HUES6 (cell line): ENCODE results near the gene SIPA1L3.

Experiments used
- H3K27ac ChIP-seq: 2 replicates; pipeline ENCODE4 v1.7.0; 2013; ENCODE audit warnings: low read depth, mild to moderate bottlenecking, low read length, inconsistent platforms
- H3K27me3 ChIP-seq: 2 replicates; pipeline ENCODE4 v1.6.1; 2013; ENCODE audit warnings: low read length; ENCODE audit not compliant: control insufficient read depth, insufficient read depth
- H3K36me3 ChIP-seq: 2 replicates; pipeline ENCODE4 v1.6.1; 2013; ENCODE audit warnings: low read length; ENCODE audit not compliant: control insufficient read depth, insufficient read depth
- H3K4me1 ChIP-seq: 2 replicates; pipeline ENCODE4 v1.6.1; 2013; ENCODE audit warnings: low read length; ENCODE audit not compliant: control insufficient read depth, insufficient read depth
- H3K4me3 ChIP-seq: 2 replicates; pipeline ENCODE4 v1.5.1; 2013; ENCODE audit warnings: low read depth, low read length
- H3K9ac ChIP-seq: one replicate; pipeline ENCODE4 v1.6.1; 2013; ENCODE audit warnings: mild to moderate bottlenecking, low read length
- H3K9me3 ChIP-seq: 2 replicates; pipeline ENCODE4 v1.6.1; 2013; ENCODE audit warnings: low read depth, low read length; ENCODE audit not compliant: control insufficient read depth, insufficient read depth

SIPA1L3 gene

GRCh38 chr19:38183251-38183897, 276.4 kb downstream of the SIPA1L3 start:
- Histone ChIP-seq H3K4me1 (peaks cover 12% of the 10 kb centered on the region), H3K27me3 (no peaks in the 10 kb centered on the region), H3K4me3 (peak overlapping the region; percentile 61), H3K9me3 (no peaks in the 10 kb centered on the region), H3K36me3 (peaks cover 10% of the 10 kb centered on the region), H3K9ac (no peak overlapping the region), H3K27ac (no peak overlapping the region)

GRCh38 chr19:38184815-38185214, 277.8 kb downstream of the SIPA1L3 start:
- no peaks in the 10 kb centered on the region for H3K27me3 ChIP-seq
- peaks cover 12% of the 10 kb centered on the region for H3K4me1 ChIP-seq
- no peak overlapping the region for H3K4me3 ChIP-seq
- H3K9ac ChIP-seq: no peak overlapping the region
- H3K9me3 ChIP-seq: no peaks in the 10 kb centered on the region
- peaks cover 10% of the 10 kb centered on the region for H3K36me3 ChIP-seq
- H3K27ac ChIP-seq: no peak overlapping the region

GRCh38 chr19:38185562-38185961, 278.6 kb downstream of the SIPA1L3 start:
- Histone ChIP-seq H3K9me3 (no peaks in the 10 kb centered on the region), H3K27ac (no peak overlapping the region), H3K27me3 (no peaks in the 10 kb centered on the region), H3K9ac (no peak overlapping the region), H3K4me3 (no peak overlapping the region), H3K36me3 (peaks cover 10% of the 10 kb centered on the region), H3K4me1 (peaks cover 12% of the 10 kb centered on the region)

- Histone ChIP-seq H3K9ac (no peak overlapping the region), H3K27me3 (no peaks in the 10 kb centered on the region), H3K27ac (no peak overlapping the region), H3K4me3 (no peak overlapping the region), H3K36me3 (peaks cover 11% of the 10 kb centered on the region; the same call in 1 of the 2 replicates), H3K4me1 (no peaks in the 10 kb centered on the region), H3K9me3 (no peaks in the 10 kb centered on the region)
Measured at GRCh38 chr19:38190061-38190460, 283.1 kb downstream of the SIPA1L3 start.

GRCh38 chr19:38190793-38191192, 283.8 kb downstream of the SIPA1L3 start:
- Histone ChIP-seq H3K9me3 (no peaks in the 10 kb centered on the region), H3K4me1 (no peaks in the 10 kb centered on the region), H3K4me3 (no peak overlapping the region), H3K9ac (no peak overlapping the region), H3K27ac (no peak overlapping the region), H3K27me3 (no peaks in the 10 kb centered on the region), H3K36me3 (peaks cover 8% of the 10 kb centered on the region; the same call in 1 of the 2 replicates)

- no peaks in the 10 kb centered on the region for H3K9me3 ChIP-seq
- peaks cover 8% of the 10 kb centered on the region; the same call in 1 of the 2 replicates for H3K36me3 ChIP-seq
- no peaks in the 10 kb centered on the region for H3K4me1 ChIP-seq
- H3K27ac ChIP-seq: no peak overlapping the region
- no peak overlapping the region for H3K4me3 ChIP-seq
- H3K9ac ChIP-seq: no peak overlapping the region
- no peaks in the 10 kb centered on the region for H3K27me3 ChIP-seq
Measured at GRCh38 chr19:38191747-38192146, 284.7 kb downstream of the SIPA1L3 start.

- Histone ChIP-seq H3K27me3 (no peaks in the 10 kb centered on the region), H3K27ac (no peak overlapping the region), H3K4me3 (no peak overlapping the region), H3K36me3 (peaks cover 8% of the 10 kb centered on the region; the same call in 1 of the 2 replicates), H3K9ac (no peak overlapping the region), H3K9me3 (no peaks in the 10 kb centered on the region), H3K4me1 (no peaks in the 10 kb centered on the region)
Measured at GRCh38 chr19:38193445-38193844, 286.4 kb downstream of the SIPA1L3 start.

- no peak overlapping the region for H3K4me3 ChIP-seq
- no peak overlapping the region for H3K27ac ChIP-seq
- H3K36me3 ChIP-seq: peaks cover 14% of the 10 kb centered on the region
- no peaks in the 10 kb centered on the region for H3K4me1 ChIP-seq
- no peak overlapping the region for H3K9ac ChIP-seq
- no peaks in the 10 kb centered on the region for H3K27me3 ChIP-seq
- no peaks in the 10 kb centered on the region for H3K9me3 ChIP-seq
Measured at GRCh38 chr19:38194061-38194701, 287.2 kb downstream of the SIPA1L3 start.

- Histone ChIP-seq H3K4me1 (no peaks in the 10 kb centered on the region), H3K9me3 (no peaks in the 10 kb centered on the region), H3K9ac (no peak overlapping the region), H3K27me3 (no peaks in the 10 kb centered on the region), H3K36me3 (peaks cover 14% of the 10 kb centered on the region), H3K27ac (no peak overlapping the region), H3K4me3 (no peak overlapping the region)
Measured at GRCh38 chr19:38195237-38195636, 288.2 kb downstream of the SIPA1L3 start.

- no peak overlapping the region for H3K4me3 ChIP-seq
- no peaks in the 10 kb centered on the region for H3K27me3 ChIP-seq
- H3K4me1 ChIP-seq: no peaks in the 10 kb centered on the region
- H3K9me3 ChIP-seq: no peaks in the 10 kb centered on the region
- peaks cover 14% of the 10 kb centered on the region for H3K36me3 ChIP-seq
- H3K9ac ChIP-seq: no peak overlapping the region
- no peak overlapping the region for H3K27ac ChIP-seq
Measured at GRCh38 chr19:38196245-38196837, 289.3 kb downstream of the SIPA1L3 start.

GRCh38 chr19:38196948-38197656, 290.1 kb downstream of the SIPA1L3 start:
- H3K4me3 ChIP-seq: no peak overlapping the region
- no peaks in the 10 kb centered on the region for H3K9me3 ChIP-seq
- H3K36me3 ChIP-seq: peaks cover 18% of the 10 kb centered on the region
- no peak overlapping the region for H3K9ac ChIP-seq
- no peaks in the 10 kb centered on the region for H3K27me3 ChIP-seq
- H3K27ac ChIP-seq: no peak overlapping the region
- no peaks in the 10 kb centered on the region for H3K4me1 ChIP-seq
